Measurements from ENCODE around the gene DUSP21. TPM values are rescaled to one million over a fixed set of nuclear protein-coding genes. Genes with fewer than 3 reads are reported as not detected.

The DUSP21 gene
- polyA plus RNA-seq, 1 of the 3 experiments (the other 2 are of a cell fraction): not detected

GRCh38 chrX:44881549-44881948 lies 37.7 kb downstream of the DUSP21 start:
- Histone ChIP-seq H3K79me2 (ENCODE audit: insufficient read depth) (peaks cover 100% of the 10 kb centered on the region), H3K36me3 (replicated peaks in 1 of 2; ENCODE audit: control insufficient read depth in 1 of 2, insufficient read depth in 2 of 2, low read length in 1 of 2) (peaks cover 3 to 4% of the 10 kb centered on the region in 2 experiments), H4K20me1 (ENCODE audit: insufficient read depth) (peaks cover 73% of the 10 kb centered on the region), H3K27me3 (ENCODE audit: insufficient read depth) (no peaks in the 10 kb centered on the region), H3K9me3 (no peaks in the 10 kb centered on the region), H3K4me2 (no peak overlapping the region), H3K9ac (no peak overlapping the region), H3K9me2 (no peaks in the 10 kb centered on the region), H3K4me3 (ENCODE audit: low read depth in 2 of 2, low read length in 1 of 2) (no peak overlapping the region), H3F3A (replicated peaks; ENCODE audit: insufficient read depth) (no peaks in the 10 kb centered on the region), H3K4me1 (ENCODE audit: control insufficient read depth in 1 of 2, insufficient read depth in 2 of 2, low read depth in 1 of 2, low read length in 1 of 2) (no peaks in the 10 kb centered on the region), H3K27ac (ENCODE audit: low read depth in 2 of 2, low read length in 1 of 2) (no peak overlapping the region), H2AFZ (ENCODE audit: low read depth) (no peak overlapping the region)
- CTCF ChIA-PET: interaction anchor here (0.6 kb wide), 1 partner anchor 200 kb away, joined by 3 read pairs; no protein-coding TSS in a partner anchor
- WGBS (ENCODE audit: low lambda C conversion rate): 93% methylated on average over 10 of the region's 10 CpGs
- TF ChIP-seq NFIC (IDR thresholded peaks at IDR 0.05; ENCODE audit: borderline replicate concordance) (no peak), EZH2phosphoT487 (IDR thresholded peaks at IDR 0.05; ENCODE audit: borderline replicate concordance, low read depth) (no peak), SMC3 (IDR thresholded peaks at IDR 0.05; ENCODE audit: low read depth, low read length) (no peak), MEF2A (IDR thresholded peaks at IDR 0.05; ENCODE audit: borderline replicate concordance, low read depth) (no peak), TEAD4 (IDR thresholded peaks at IDR 0.05; ENCODE audit: borderline replicate concordance, insufficient read depth) (no peak), EP300 (IDR thresholded peaks at IDR 0.05; ENCODE audit: borderline replicate concordance in 1 of 2, low read depth in 1 of 2, low read length in 1 of 2) (no peak), TAF1 (IDR thresholded peaks at IDR 0.05; ENCODE audit: borderline replicate concordance, low read depth, low read length) (no peak), FOSL2 (IDR thresholded peaks at IDR 0.05; ENCODE audit: borderline replicate concordance, low read depth) (no peak), ZBTB33 (IDR thresholded peaks at IDR 0.05; ENCODE audit: borderline replicate concordance, low read depth) (no peak), MAX (IDR thresholded peaks at IDR 0.05; ENCODE audit: low read depth) (no peak), SIN3A (IDR thresholded peaks at IDR 0.05; ENCODE audit: borderline replicate concordance, low read depth, low read length) (no peak), GABPA (IDR thresholded peaks at IDR 0.05; ENCODE audit: low read depth) (no peak)
- POLR2A ChIA-PET: no interaction called here
- no peak for DNase-seq

GRCh38 chrX:44882635-44883034 lies 38.8 kb downstream of the DUSP21 start:
- no peak overlapping the region for H3K27ac ChIP-seq (ENCODE audit: low read depth in 2 of 2, low read length in 1 of 2)
- H3K36me3 ChIP-seq (replicated peaks in 1 of 2; ENCODE audit: control insufficient read depth in 1 of 2, insufficient read depth in 2 of 2, low read length in 1 of 2): peaks cover 0 to 4% of the 10 kb centered on the region in 2 experiments
- H4K20me1 ChIP-seq (ENCODE audit: insufficient read depth): peaks cover 84% of the 10 kb centered on the region
- no peak overlapping the region for H3K4me2 ChIP-seq
- H3K9me2 ChIP-seq: no peaks in the 10 kb centered on the region
- H3K9me3 ChIP-seq: no peaks in the 10 kb centered on the region
- TF ChIP-seq CHD2 (IDR thresholded peaks at IDR 0.05; ENCODE audit: low read length, partially characterized antibody): no peak
- TF ChIP-seq RXRA (IDR thresholded peaks at IDR 0.05; ENCODE audit: borderline replicate concordance, low read depth): no peak
- TF ChIP-seq FOXJ3 (CRISPR knock-in tag; IDR thresholded peaks at IDR 0.05): no peak
- TF ChIP-seq IRF3 (IDR thresholded peaks at IDR 0.05; ENCODE audit: low read depth, low read length): no peak
- TF ChIP-seq RCOR1 (IDR thresholded peaks at IDR 0.05; ENCODE audit: low read length): no peak
- TF ChIP-seq ELF1 (IDR thresholded peaks at IDR 0.05): no peak
- no peak for TF ChIP-seq POLR2AphosphoS5 (IDR thresholded peaks at IDR 0.05; ENCODE audit: low read depth, low read length)
- no peak for TF ChIP-seq EP300 (IDR thresholded peaks at IDR 0.05; ENCODE audit: borderline replicate concordance in 1 of 2, low read depth in 1 of 2, low read length in 1 of 2)
- no peak for TF ChIP-seq TAF1 (IDR thresholded peaks at IDR 0.05; ENCODE audit: borderline replicate concordance, low read depth, low read length)
- TF ChIP-seq, protein P1, sequence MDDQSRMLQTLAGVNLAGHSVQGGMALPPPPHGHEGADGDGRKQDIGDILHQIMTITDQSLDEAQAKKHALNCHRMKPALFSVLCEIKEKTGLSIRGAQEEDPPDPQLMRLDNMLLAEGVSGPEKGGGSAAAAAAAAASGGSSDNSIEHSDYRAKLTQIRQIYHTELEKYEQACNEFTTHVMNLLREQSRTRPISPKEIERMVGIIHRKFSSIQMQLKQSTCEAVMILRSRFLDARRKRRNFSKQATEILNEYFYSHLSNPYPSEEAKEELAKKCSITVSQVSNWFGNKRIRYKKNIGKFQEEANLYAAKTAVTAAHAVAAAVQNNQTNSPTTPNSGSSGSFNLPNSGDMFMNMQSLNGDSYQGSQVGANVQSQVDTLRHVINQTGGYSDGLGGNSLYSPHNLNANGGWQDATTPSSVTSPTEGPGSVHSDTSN (IDR thresholded peaks at IDR 0.05): no peak
- TF ChIP-seq YY1 (IDR thresholded peaks at IDR 0.05; ENCODE audit: low read depth): no peak
- no peaks in the 10 kb centered on the region for H3K4me1 ChIP-seq (ENCODE audit: control insufficient read depth in 1 of 2, insufficient read depth in 2 of 2, low read depth in 1 of 2, low read length in 1 of 2)
- ChIA-PET CTCF (interaction anchor here (1.1 kb wide), 1 partner anchor 16 kb away, joined by 3 read pairs; no protein-coding TSS in a partner anchor), POLR2A (interaction anchor here (0.6 kb wide), 1 partner anchor 276 kb away, joined by 4 read pairs; no protein-coding TSS in a partner anchor)
- H2AFZ ChIP-seq (ENCODE audit: low read depth): no peak overlapping the region
- no peak overlapping the region for H3K9ac ChIP-seq
- no peaks in the 10 kb centered on the region for H3K27me3 ChIP-seq (ENCODE audit: insufficient read depth)
- H3F3A ChIP-seq (replicated peaks; ENCODE audit: insufficient read depth): no peaks in the 10 kb centered on the region
- H3K4me3 ChIP-seq (ENCODE audit: low read depth in 2 of 2, low read length in 1 of 2): no peak overlapping the region
- no peak for DNase-seq
- peaks cover 100% of the 10 kb centered on the region for H3K79me2 ChIP-seq (ENCODE audit: insufficient read depth)

All from SK-N-SH (cell line).